Measurements from ENCODE around the gene FSTL3.

The FSTL3 gene

GRCh38 chr19:670609-671075 lies 5.5 kb upstream of the FSTL3 start:
- TF ChIP-seq TAF1 (IDR thresholded peaks at IDR 0.05; ENCODE audit: low read depth, low read length): no peak
- TF ChIP-seq SPI1 (IDR thresholded peaks at IDR 0.05; ENCODE audit: low read depth, low read length): no peak
- TF ChIP-seq PAX5 (IDR thresholded peaks at IDR 0.05; ENCODE audit: insufficient read depth, low read length, severe bottlenecking): no peak
- no peak for TF ChIP-seq POLR2A (IDR thresholded peaks at IDR 0.05; ENCODE audit: low read depth, low read length)
- TF ChIP-seq POLR2AphosphoS5 (IDR thresholded peaks at IDR 0.05; ENCODE audit: low read depth, low read length): no peak
- no peak for TF ChIP-seq POU2F2 (IDR thresholded peaks at IDR 0.05; ENCODE audit: low read depth, low read length)
- no peak for FAIRE-seq
- no peak for DNase-seq (ENCODE audit: insufficient read length, low spot score)

DNA sequence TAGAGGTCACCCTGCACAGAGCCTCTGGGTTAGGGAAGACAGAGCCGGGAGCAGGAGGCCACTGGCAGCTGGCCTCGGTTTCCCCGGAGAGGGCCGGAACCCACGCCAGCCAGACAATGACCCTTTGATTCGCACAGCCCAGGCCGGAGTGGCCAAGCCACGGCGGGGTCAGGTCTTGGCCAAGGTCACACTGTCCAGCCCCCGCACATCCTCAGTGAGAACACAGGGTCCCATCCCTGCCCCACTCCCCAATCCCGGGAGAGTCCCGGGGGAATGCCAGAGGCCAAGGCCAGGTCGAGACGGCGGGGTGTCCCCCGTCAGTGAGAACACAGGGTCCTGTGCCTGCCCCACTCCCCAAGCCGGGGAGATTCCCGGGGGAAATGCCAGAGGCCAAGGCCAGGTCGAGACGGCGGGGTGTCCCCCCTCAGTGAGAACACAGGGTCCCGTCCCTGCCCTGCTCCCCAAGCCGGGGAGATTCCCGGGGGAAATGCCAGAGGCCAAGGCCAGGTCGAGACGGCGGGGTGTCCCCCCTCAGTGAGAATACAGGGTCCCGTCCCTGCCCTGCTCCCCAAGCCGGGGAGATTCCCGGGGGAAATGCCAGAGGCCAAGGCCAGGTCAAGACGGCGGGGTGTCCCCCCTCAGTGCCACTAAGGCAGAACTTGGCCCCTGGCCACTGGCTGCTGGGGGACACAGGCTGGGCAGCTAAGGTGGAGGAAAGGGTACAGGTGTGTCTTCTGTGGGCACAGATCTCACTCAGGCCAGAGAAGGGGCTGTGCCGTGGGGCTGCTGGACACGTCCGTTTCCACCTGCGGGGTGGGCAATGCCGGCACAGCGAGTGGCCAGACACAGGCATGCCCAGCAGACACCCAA lies 1.7 kb upstream of the FSTL3 start:
- DNase-seq (ENCODE audit: insufficient read length, low spot score): no peak
- FAIRE-seq: no peak
- TF ChIP-seq TAF1 (IDR thresholded peaks at IDR 0.05; ENCODE audit: low read depth, low read length) (no peak), POLR2AphosphoS5 (IDR thresholded peaks at IDR 0.05; ENCODE audit: low read depth, low read length) (no peak), POU2F2 (IDR thresholded peaks at IDR 0.05; ENCODE audit: low read depth, low read length) (no peak), SPI1 (IDR thresholded peaks at IDR 0.05; ENCODE audit: low read depth, low read length) (no peak), POLR2A (IDR thresholded peaks at IDR 0.05; ENCODE audit: low read depth, low read length) (no peak), PAX5 (IDR thresholded peaks at IDR 0.05; ENCODE audit: insufficient read depth, low read length, severe bottlenecking) (no peak)

DNA sequence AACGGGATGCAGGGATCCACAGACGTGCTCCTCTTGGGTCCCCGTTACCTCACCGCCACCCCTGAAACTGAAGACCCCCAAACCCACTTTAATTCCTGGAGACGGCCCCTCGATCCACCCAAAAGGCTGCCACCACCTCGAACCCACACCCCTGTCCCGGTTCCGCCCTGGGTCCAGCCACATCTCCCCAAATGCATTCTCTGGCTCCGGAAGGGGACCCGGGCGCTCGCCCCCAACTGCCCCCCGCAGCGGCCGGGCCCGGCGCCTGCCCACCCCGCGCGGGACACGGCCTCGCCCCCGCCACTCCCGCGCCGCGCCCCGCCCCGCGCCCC lies 219 bp upstream of the FSTL3 start:
- FAIRE-seq (no peak), DNase-seq (ENCODE audit: insufficient read length, low spot score) (no peak)
- TF ChIP-seq POLR2AphosphoS5 (IDR thresholded peaks at IDR 0.05; ENCODE audit: low read depth, low read length) (no peak), POLR2A (IDR thresholded peaks at IDR 0.05; ENCODE audit: low read depth, low read length) (no peak), SPI1 (IDR thresholded peaks at IDR 0.05; ENCODE audit: low read depth, low read length) (no peak), TAF1 (IDR thresholded peaks at IDR 0.05; ENCODE audit: low read depth, low read length) (no peak), PAX5 (IDR thresholded peaks at IDR 0.05; ENCODE audit: insufficient read depth, low read length, severe bottlenecking) (no peak), POU2F2 (IDR thresholded peaks at IDR 0.05; ENCODE audit: low read depth, low read length) (no peak)

- FAIRE-seq: no peak
- TF ChIP-seq PAX5 (IDR thresholded peaks at IDR 0.05; ENCODE audit: insufficient read depth, low read length, severe bottlenecking) (no peak), POLR2A (IDR thresholded peaks at IDR 0.05; ENCODE audit: low read depth, low read length) (no peak), TAF1 (IDR thresholded peaks at IDR 0.05; ENCODE audit: low read depth, low read length) (no peak), POLR2AphosphoS5 (IDR thresholded peaks at IDR 0.05; ENCODE audit: low read depth, low read length) (no peak), SPI1 (IDR thresholded peaks at IDR 0.05; ENCODE audit: low read depth, low read length) (no peak), POU2F2 (IDR thresholded peaks at IDR 0.05; ENCODE audit: low read depth, low read length) (no peak)
- DNase-seq (ENCODE audit: insufficient read length, low spot score): no peak
Observed at GRCh38 chr19:677201-677600, 1.0 kb downstream of the FSTL3 start.

DNA sequence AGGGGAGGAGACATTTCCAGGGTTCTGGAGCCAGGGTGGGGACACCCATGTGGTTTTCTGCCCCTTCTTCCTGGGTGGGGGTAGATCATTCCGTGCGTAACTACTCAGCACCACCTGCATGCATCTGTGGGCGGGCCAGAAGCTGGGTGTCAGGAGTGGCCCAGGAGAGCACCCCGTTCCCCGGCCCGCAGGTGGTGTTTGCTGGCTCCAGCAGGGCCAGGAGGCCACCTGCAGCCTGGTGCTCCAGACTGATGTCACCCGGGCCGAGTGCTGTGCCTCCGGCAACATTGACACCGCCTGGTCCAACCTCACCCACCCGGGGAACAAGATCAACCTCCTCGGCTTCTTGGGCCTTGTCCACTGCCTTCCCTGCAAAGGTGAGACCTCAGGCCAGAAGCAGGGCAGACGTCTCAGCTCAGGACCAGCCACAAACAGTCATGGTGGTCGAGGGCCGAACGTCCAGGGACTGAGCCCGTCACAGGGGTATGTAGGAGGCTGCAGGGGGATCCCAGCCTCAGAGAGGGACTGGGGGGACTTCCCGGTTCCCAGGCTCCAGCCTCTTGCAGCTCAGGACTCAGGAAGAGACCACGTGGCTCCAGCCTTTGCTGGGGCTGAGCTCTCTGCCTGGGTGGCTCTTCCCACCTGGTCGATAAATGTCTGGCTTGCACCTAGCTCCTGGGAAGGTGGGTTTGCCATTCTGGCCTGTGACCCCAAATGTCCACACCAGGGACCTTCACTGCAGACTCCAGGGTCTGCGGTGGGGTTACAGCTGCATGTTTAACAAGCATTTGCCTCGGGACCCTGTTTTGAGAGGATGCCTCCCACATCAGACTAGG lies 1.6 kb downstream of the FSTL3 start:
- DNase-seq (ENCODE audit: insufficient read length, low spot score) (no peak), FAIRE-seq (no peak)
- TF ChIP-seq POLR2AphosphoS5 (IDR thresholded peaks at IDR 0.05; ENCODE audit: low read depth, low read length) (no peak), POLR2A (IDR thresholded peaks at IDR 0.05; ENCODE audit: low read depth, low read length) (no peak), POU2F2 (IDR thresholded peaks at IDR 0.05; ENCODE audit: low read depth, low read length) (no peak), SPI1 (IDR thresholded peaks at IDR 0.05; ENCODE audit: low read depth, low read length) (no peak), PAX5 (IDR thresholded peaks at IDR 0.05; ENCODE audit: insufficient read depth, low read length, severe bottlenecking) (no peak), TAF1 (IDR thresholded peaks at IDR 0.05; ENCODE audit: low read depth, low read length) (no peak)

GRCh38 chr19:678791-679388 lies 2.7 kb downstream of the FSTL3 start:
- DNase-seq (ENCODE audit: insufficient read length, low spot score) (no peak), FAIRE-seq (no peak)
- TF ChIP-seq POLR2AphosphoS5 (IDR thresholded peaks at IDR 0.05; ENCODE audit: low read depth, low read length) (no peak), POU2F2 (IDR thresholded peaks at IDR 0.05; ENCODE audit: low read depth, low read length) (no peak), POLR2A (IDR thresholded peaks at IDR 0.05; ENCODE audit: low read depth, low read length) (no peak), TAF1 (IDR thresholded peaks at IDR 0.05; ENCODE audit: low read depth, low read length) (no peak), SPI1 (IDR thresholded peaks at IDR 0.05; ENCODE audit: low read depth, low read length) (no peak), PAX5 (IDR thresholded peaks at IDR 0.05; ENCODE audit: insufficient read depth, low read length, severe bottlenecking) (no peak)

- DNase-seq (ENCODE audit: insufficient read length, low spot score): no peak
- peak; percentile 26 for FAIRE-seq
- no peak for TF ChIP-seq PAX5 (IDR thresholded peaks at IDR 0.05; ENCODE audit: insufficient read depth, low read length, severe bottlenecking)
- TF ChIP-seq POLR2AphosphoS5 (IDR thresholded peaks at IDR 0.05; ENCODE audit: low read depth, low read length): no peak
- TF ChIP-seq TAF1 (IDR thresholded peaks at IDR 0.05; ENCODE audit: low read depth, low read length): no peak
- no peak for TF ChIP-seq SPI1 (IDR thresholded peaks at IDR 0.05; ENCODE audit: low read depth, low read length)
- no peak for TF ChIP-seq POLR2A (IDR thresholded peaks at IDR 0.05; ENCODE audit: low read depth, low read length)
- TF ChIP-seq POU2F2 (IDR thresholded peaks at IDR 0.05; ENCODE audit: low read depth, low read length): no peak
Observed at GRCh38 chr19:679418-680286, 3.5 kb downstream of the FSTL3 start.
